RWPE1 (cell line): ENCODE results near the gene GP1BB.

ENCODE experiments used
- CTCF ChIA-PET: fragments of 350-600 bp; sonication (Branson Sonifier 250); formaldehyde crosslinking; extraction: SDS; loops from one replicate; lab custom pipeline; 2021; lab: Yijun Ruan, JAX
- POLR2A ChIA-PET: fragments of 400-600 bp; formaldehyde crosslinking; extraction: SDS; loops from one replicate; lab custom pipeline; 2020; ENCODE audit warnings: antibody characterized with exemption; ENCODE audit not compliant: low non-redundant PET; lab: Yijun Ruan, JAX
- DNase-seq: peaks from one replicate; pipeline ENCODE4 v3.0.0; 2012; ENCODE audit warnings: low spot score
- H3K27ac ChIP-seq: fragments of 450-650 bp; 2 replicates; pipeline ENCODE4 v1.5.1; 2017
- CTCF ChIP-seq: fragments of 450-650 bp; conservative IDR thresholded peaks from 2 replicates; pipeline ENCODE4 v1.5.1; 2017; ENCODE audit warnings: low read depth, mild to moderate bottlenecking

Gene GP1BB

DNA sequence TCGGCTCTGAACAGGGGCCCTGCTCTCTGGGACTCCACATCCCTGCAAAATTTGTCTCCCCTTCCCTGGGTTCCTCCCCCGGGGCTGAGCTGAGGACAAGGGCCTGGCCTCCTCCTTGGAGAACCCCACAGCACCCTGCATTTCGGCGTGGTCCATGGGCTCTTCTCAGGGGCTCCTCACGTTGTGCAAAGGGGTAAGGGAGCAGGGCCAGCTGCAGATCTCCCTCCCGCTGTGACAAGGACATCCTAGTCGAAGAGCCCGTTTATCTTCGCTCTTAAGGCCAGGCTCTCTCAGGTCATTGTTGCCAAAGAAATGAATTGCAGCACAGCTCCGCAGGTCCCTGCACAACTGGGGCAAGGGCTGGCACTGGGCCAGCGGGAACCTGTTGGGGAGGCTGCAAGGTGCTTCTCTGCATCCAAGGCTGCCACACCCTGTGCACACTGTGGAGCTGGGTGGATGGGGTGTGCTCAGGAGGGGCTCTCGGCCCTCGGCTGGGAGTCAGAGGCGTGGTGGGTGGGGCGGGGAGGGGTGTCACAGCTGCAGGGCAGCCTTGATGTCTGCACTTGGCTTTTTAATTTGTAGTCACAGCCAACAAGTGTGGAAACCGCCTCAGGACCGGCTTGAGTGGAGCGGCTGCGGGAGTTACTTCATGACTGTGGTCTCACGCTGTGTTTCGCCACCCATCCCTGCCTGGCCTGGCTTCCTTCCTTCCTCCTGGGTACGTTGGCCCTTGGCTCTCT is 35.6 kb upstream of the GP1BB start:
- CTCF ChIA-PET: interaction anchor here (0.6 to 2.2 kb wide), 2 partner anchors 8 to 35 kb away, joined by 3 to 7 read pairs; no protein-coding TSS in a partner anchor
- POLR2A ChIA-PET: no interaction called here
- H3K27ac ChIP-seq: peak overlapping the region; percentile 6; the same call in 1 of the 2 replicates
- TF ChIP-seq CTCF: no peak
- DNase-seq: no peak

- DNase-seq: no peak
- CTCF ChIA-PET: interaction anchor here (2.2 kb wide), 1 partner anchor 9 kb away, joined by 7 read pairs; no protein-coding TSS in a partner anchor
- no peak for TF ChIP-seq CTCF
- POLR2A ChIA-PET: no interaction called here
- H3K27ac ChIP-seq: peak overlapping the region; percentile 6; the same call in 1 of the 2 replicates
Observed at GRCh38 chr22:19688301-19689290, 34.7 kb upstream of the GP1BB start.

GRCh38 chr22:19689408-19689807 is 33.9 kb upstream of the GP1BB start:
- DNase-seq: no peak
- POLR2A ChIA-PET: no interaction called here
- CTCF ChIA-PET: interaction anchor here (2.2 kb wide), 1 partner anchor 10 kb away, joined by 7 read pairs; no protein-coding TSS in a partner anchor
- no peak overlapping the region for H3K27ac ChIP-seq
- TF ChIP-seq CTCF: no peak

DNA sequence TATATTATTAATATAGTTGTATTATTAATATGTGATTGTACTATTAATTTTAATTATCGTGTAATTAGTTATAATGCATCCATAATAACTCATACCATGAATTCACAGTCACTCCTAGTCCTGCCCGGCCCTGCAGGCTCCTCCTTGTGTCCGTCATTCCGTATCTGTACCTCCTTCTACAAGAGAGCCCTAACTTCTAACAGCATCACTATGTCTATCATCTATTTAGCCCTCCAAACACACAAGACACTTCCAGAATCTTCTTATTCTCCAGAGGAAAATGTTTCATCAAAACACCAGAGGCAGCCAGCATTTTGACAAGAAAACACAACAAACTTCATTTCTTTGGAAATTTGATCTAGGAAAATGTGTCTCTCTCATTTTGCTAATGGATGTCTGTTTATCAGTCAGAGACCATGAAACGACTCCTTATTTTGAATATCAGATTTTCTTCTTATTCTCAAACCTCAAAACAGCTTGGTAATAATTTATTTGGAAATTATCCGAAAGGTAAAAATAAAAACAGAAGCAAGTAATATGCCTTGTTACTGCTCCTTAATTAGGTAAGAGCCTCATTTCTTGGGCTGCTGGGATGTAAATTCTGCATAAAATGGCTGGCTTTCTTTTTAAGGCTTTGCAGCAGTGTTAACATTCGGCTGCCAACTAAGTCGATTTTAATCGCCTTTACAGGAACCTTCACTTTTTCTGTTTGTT is 32.2 kb upstream of the GP1BB start:
- TF ChIP-seq CTCF: no peak
- CTCF ChIA-PET: interaction anchor here (1.0 kb wide), 1 partner anchor 12 kb away, joined by 4 read pairs; no protein-coding TSS in a partner anchor
- no peak for DNase-seq
- POLR2A ChIA-PET: no interaction called here
- peak overlapping the region; percentile 71 for H3K27ac ChIP-seq

- POLR2A ChIA-PET: no interaction called here
- TF ChIP-seq CTCF: no peak
- DNase-seq: peak; percentile 10
- H3K27ac ChIP-seq: peak overlapping the region; percentile 71
- CTCF ChIA-PET: interaction anchor here (1.0 kb wide), 1 partner anchor 13 kb away, joined by 4 read pairs; no protein-coding TSS in a partner anchor
Observed at GRCh38 chr22:19691721-19692341, 31.5 kb upstream of the GP1BB start.
